K562 (cell line): ENCODE measurements around the gene EIF5A2. TPM values are rescaled to one million over a fixed set of nuclear protein-coding genes. Genes with fewer than 3 reads are reported as not detected.

Experiments used
- ARNT ChIP-seq, 2 experiments: fragments of 450-650 bp; IDR thresholded peaks; 2 replicates each; pipeline ENCODE4 v1.6.1; 2016; ENCODE audit warnings: mild to moderate bottlenecking in 1 of 2
- FOXP1 ChIP-seq: sonication (generic); formaldehyde crosslinking; IDR thresholded peaks from 2 replicates; pipeline ENCODE4 v1.8.0; 2022; ENCODE audit warnings: mild to moderate bottlenecking, missing genetic modification reagents
- HEY1 ChIP-seq: fragments of 250-450 bp; sonication (Bioruptor Pico); IDR thresholded peaks from 2 replicates; pipeline ENCODE4 v1.5.0; 2020; ENCODE audit warnings: mild to moderate bottlenecking, moderate library complexity, borderline replicate concordance
- IRF2 ChIP-seq: sonication (generic); formaldehyde crosslinking; IDR thresholded peaks from 2 replicates; pipeline ENCODE4 v1.8.1; 2022; ENCODE audit warnings: mild to moderate bottlenecking, missing genetic modification reagents
- NFRKB ChIP-seq: fragments of 450-650 bp; IDR thresholded peaks from 2 replicates; pipeline ENCODE4 v1.6.1; 2016; ENCODE audit warnings: low read depth
- PHF21A ChIP-seq: fragments of 450-650 bp; IDR thresholded peaks from 2 replicates; pipeline ENCODE4 v1.6.1; 2017; ENCODE audit warnings: low read depth, borderline replicate concordance
- PTBP1 ChIP-seq: fragments of 200-400 bp; formaldehyde crosslinking; IDR thresholded peaks from 2 replicates; pipeline ENCODE4 v1.6.1; 2017; ENCODE audit warnings: low read depth, low read length
- RBFOX2 ChIP-seq: fragments of 200-400 bp; formaldehyde crosslinking; IDR thresholded peaks from 2 replicates; pipeline ENCODE4 v1.6.1; 2017; ENCODE audit warnings: low read depth, mild to moderate bottlenecking, low read length, moderate library complexity
- TAL1 ChIP-seq: fragments of 450-650 bp; IDR thresholded peaks from 2 replicates; pipeline ENCODE4 v1.6.1; 2016; ENCODE audit warnings: mild to moderate bottlenecking
- ZNF184 ChIP-seq: sonication (generic); formaldehyde crosslinking; IDR thresholded peaks from 2 replicates; pipeline ENCODE4 v1.5.0; 2020; ENCODE audit warnings: missing genetic modification reagents
- ZNF436 ChIP-seq: fragments of 250-450, 450-650 bp; sonication (Bioruptor Pico); formaldehyde crosslinking; IDR thresholded peaks from 2 replicates; pipeline ENCODE4 v1.7.0; 2020; ENCODE audit warnings: mild to moderate bottlenecking
- ZNF518B ChIP-seq: fragments of 250-450 bp; sonication (Bioruptor Pico); IDR thresholded peaks from 2 replicates; pipeline ENCODE4 v1.5.0; 2021; ENCODE audit warnings: mild to moderate bottlenecking, moderate library complexity
- ZNF551 ChIP-seq: fragments of 250-450 bp; sonication (Bioruptor Pico); IDR thresholded peaks from 2 replicates; pipeline ENCODE4 v1.5.0; 2021; ENCODE audit warnings: mild to moderate bottlenecking, moderate library complexity
- ZNF57 ChIP-seq: fragments of 450-650 bp; formaldehyde crosslinking; IDR thresholded peaks from 2 replicates; pipeline ENCODE4 v1.4.0; 2020; ENCODE audit warnings: mild to moderate bottlenecking, moderate library complexity
- ZNF586 ChIP-seq: fragments of 450-650 bp; formaldehyde crosslinking; conservative IDR thresholded peaks from 2 replicates; pipeline ENCODE4 v1.4.0; 2020; ENCODE audit warnings: mild to moderate bottlenecking, moderate library complexity
- ZNF76 ChIP-seq: fragments of 250-450 bp; sonication (Bioruptor Pico); IDR thresholded peaks from 2 replicates; pipeline ENCODE4 v1.4.0; 2020; ENCODE audit warnings: mild to moderate bottlenecking, moderate library complexity, borderline replicate concordance
- ZNF766 ChIP-seq: fragments of 200-800 bp; sonication (Bioruptor generic); conservative IDR thresholded peaks from 2 replicates; pipeline ENCODE4 v1.6.1; 2016; ENCODE audit warnings: missing genetic modification characterization, missing compliant biosample characterization
- polyA plus RNA-seq, 8 experiments: library from polyadenylated mRNA; depleted of rRNA in 4 of 8; stranded (reverse) in 5 of 8; unstranded in 3 of 8; fragments of >200 nt; fragmentation: Nextera tagmentation in 2 of 8; fragmentation: Illumina TruSeq in 1 of 8; extraction: Ambion mirVana in 2 of 8; extraction: Trizol in 1 of 8; gene quantifications; 2 replicates each; pipeline versions ENCODE4 v1.2.1 to v1.2.3, GENCODE V29; 2011 to 2014; ENCODE audit warnings: inconsistent platforms in 1 of 8, missing spikeins in 1 of 8
- total RNA-seq, 7 experiments: library from RNA; depleted of rRNA in 6 of 7; stranded (reverse); fragments of >200 nt in 6 of 7; fragmentation: Illumina TruSeq in 2 of 7; extraction: Trizol in 2 of 7; gene quantifications; 2 replicates each; pipeline versions ENCODE4 v1.2.1 to v1.2.3, GENCODE V29; 2011 to 2021; ENCODE audit warnings: low replicate concordance in 1 of 7

The EIF5A2 gene
- total and polyA plus RNA-seq, 9 of the 15 experiments (the other 6 are each of a cell fraction or from before 2014, with no cell fraction given), result 3.9 to 18.3 (median 15.9) TPM

GRCh38 chr3:170908235-170909116 is at the start of gene EIF5A2 (continued):
- TF ChIP-seq ZNF57 (CRISPR knock-in tag) (no peak), ZNF184 (CRISPR knock-in tag) (no peak), RBFOX2 (peak; percentile 88), ZNF766 (CRISPR knock-in tag) (0 out of 2 replicates have a peak, but pooled peaks have one; percentile 24), ARNT (IDR thresholded peaks at IDR 0.05) (peak in 1 of 2 experiments; percentile 87; a peak in 2 of 4 replicates), HEY1 (no peak), PTBP1 (no peak), PHF21A (no peak), ZNF436 (CRISPR knock-in tag) (no peak), IRF2 (CRISPR knock-in tag) (no peak), NFRKB (no peak), TAL1 (no peak), FOXP1 (0 out of 2 replicates have a peak, but pooled peaks have one; percentile 71), ZNF518B (CRISPR knock-in tag) (no peak), ZNF551 (CRISPR knock-in tag) (no peak), ZNF586 (no peak), ZNF76 (no peak)
